Neural cell (in vitro differentiated cells): Measurements from ENCODE around the gene NDST1. TPM values are rescaled to one million over a fixed set of nuclear protein-coding genes. Genes with fewer than 3 reads are reported as not detected.

Experiments
- H2AFZ ChIP-seq: fragments of 200-600, 300-800 bp; sonication (generic), shearing (Covaris generic); 2 replicates; pipeline ENCODE4 v1.6.0; 2014; ENCODE audit warnings: low read depth, mild to moderate bottlenecking, antibody characterized with exemption, low read length, moderate library complexity
- H3F3A ChIP-seq: fragments of 200-600 bp; shearing (Covaris generic); 2 replicates; pipeline ENCODE4 v1.6.1; 2016; ENCODE audit warnings: mild to moderate bottlenecking, moderate library complexity, mixed read lengths, antibody characterized with exemption, low read length; ENCODE audit not compliant: insufficient read depth, poor library complexity, severe bottlenecking
- H3K27ac ChIP-seq: fragments of 200-600, 300-800 bp; sonication (generic), shearing (Covaris generic); 2 replicates; pipeline ENCODE4 v1.5.1; 2014; ENCODE audit warnings: mild to moderate bottlenecking, low read length, moderate library complexity
- H3K27me3 ChIP-seq: fragments of 300-800, 200-600 bp; sonication (generic), shearing (Covaris generic); 2 replicates; pipeline ENCODE4 v1.6.0; 2014; ENCODE audit warnings: mild to moderate bottlenecking, low read depth, low read length, moderate library complexity; ENCODE audit not compliant: insufficient read depth
- H3K36me3 ChIP-seq: fragments of 300-800, 200-600 bp; sonication (generic), shearing (Covaris generic); 2 replicates; pipeline ENCODE4 v1.5.1; 2014; ENCODE audit warnings: mild to moderate bottlenecking, antibody characterized with exemption, low read length, moderate library complexity; ENCODE audit not compliant: insufficient read depth
- H3K4me2 ChIP-seq: fragments of 300-800, 200-600 bp; sonication (generic), shearing (Covaris generic); 2 replicates; pipeline ENCODE4 v1.6.0; 2014; ENCODE audit warnings: mild to moderate bottlenecking, low read length
- H3K4me3 ChIP-seq: fragments of 300-800, 200-600 bp; sonication (generic), shearing (Covaris generic); 2 replicates; pipeline ENCODE4 v1.5.1; 2014; ENCODE audit warnings: mild to moderate bottlenecking, low read length, moderate library complexity
- H3K79me2 ChIP-seq: fragments of 200-600 bp; shearing (Covaris generic); replicated peaks from 2 replicates; pipeline ENCODE4 v1.6.0; 2014; ENCODE audit warnings: mild to moderate bottlenecking, low read length, moderate library complexity; ENCODE audit not compliant: insufficient read depth
- H3K9ac ChIP-seq: fragments of 300-800, 200-600 bp; sonication (generic), shearing (Covaris generic); 2 replicates; pipeline ENCODE4 v1.6.1; 2016; ENCODE audit warnings: mild to moderate bottlenecking, low read length, mixed read lengths
- H3K9me2 ChIP-seq: fragments of 200-600 bp; shearing (Covaris generic); 2 replicates; pipeline ENCODE4 v1.6.1; 2016; ENCODE audit warnings: mild to moderate bottlenecking, low read length, mixed read lengths; ENCODE audit not compliant: insufficient read depth
- H3K9me3 ChIP-seq: fragments of 200-600, 300-800 bp; sonication (generic), shearing (Covaris generic); 2 replicates; pipeline ENCODE4 v1.6.1; 2016; ENCODE audit warnings: mild to moderate bottlenecking, mixed run types, low read length, moderate library complexity, mixed read lengths
- H4K20me1 ChIP-seq: fragments of 200-600 bp; shearing (Covaris generic); 2 replicates; pipeline ENCODE4 v1.6.1; 2016; ENCODE audit warnings: mild to moderate bottlenecking, mixed run types; ENCODE audit not compliant: insufficient read depth
- EP300 ChIP-seq: fragments of 450-650 bp; conservative IDR thresholded peaks from 2 replicates; pipeline ENCODE4 v1.6.1; 2014; ENCODE audit warnings: antibody characterized with exemption, mild to moderate bottlenecking, moderate library complexity; ENCODE audit not compliant: poor library complexity, severe bottlenecking
- EZH2 ChIP-seq: fragments of 200-600, 300-800 bp; shearing (Covaris generic), sonication (generic); IDR thresholded peaks from 2 replicates; pipeline ENCODE4 v1.6.1; 2014; ENCODE audit warnings: antibody characterized with exemption, low read length, borderline replicate concordance, mild to moderate bottlenecking; ENCODE audit not compliant: insufficient read depth, poor library complexity, severe bottlenecking
- MXI1 ChIP-seq: fragments of 450-650 bp; conservative IDR thresholded peaks from 2 replicates; pipeline ENCODE4 v1.6.1; 2014; ENCODE audit warnings: antibody characterized with exemption, mild to moderate bottlenecking; ENCODE audit not compliant: poor library complexity, severe bottlenecking
- POLR2AphosphoS5 ChIP-seq: IDR thresholded peaks from 2 replicates; pipeline ENCODE4 v1.6.1; 2012
- RAD21 ChIP-seq: fragments of 450-650 bp; conservative IDR thresholded peaks from 2 replicates; pipeline ENCODE4 v1.6.1; 2014; ENCODE audit warnings: antibody characterized with exemption, mild to moderate bottlenecking, moderate library complexity
- SMC3 ChIP-seq: fragments of 450-650 bp; conservative IDR thresholded peaks from 2 replicates; pipeline ENCODE4 v1.6.1; 2014; ENCODE audit warnings: antibody characterized with exemption, mild to moderate bottlenecking, moderate library complexity; ENCODE audit not compliant: poor library complexity
- TAF1 ChIP-seq: IDR thresholded peaks from 2 replicates; pipeline ENCODE4 v1.6.1; 2012; ENCODE audit warnings: low read depth
- polyA plus RNA-seq: library from polyadenylated mRNA; depleted of rRNA; stranded (reverse); fragments of >200 nt; gene quantifications from 2 replicates; pipeline ENCODE4 v1.2.3, GENCODE V29; 2014
- TF ChIP-seq, protein P1 (sequence below): IDR thresholded peaks from 2 replicates; pipeline ENCODE4 v1.6.1; 2012; ENCODE audit warnings: borderline replicate concordance
- TF ChIP-seq, protein P2 (sequence below): fragments of 450-650 bp; IDR thresholded peaks from 2 replicates; pipeline ENCODE4 v1.5.1; 2014; ENCODE audit warnings: antibody characterized with exemption, mild to moderate bottlenecking, moderate library complexity; ENCODE audit not compliant: poor library complexity, severe bottlenecking

Gene NDST1
- polyA plus RNA-seq, 1 donor from 2014 or later, result 15.6 TPM

DNA sequence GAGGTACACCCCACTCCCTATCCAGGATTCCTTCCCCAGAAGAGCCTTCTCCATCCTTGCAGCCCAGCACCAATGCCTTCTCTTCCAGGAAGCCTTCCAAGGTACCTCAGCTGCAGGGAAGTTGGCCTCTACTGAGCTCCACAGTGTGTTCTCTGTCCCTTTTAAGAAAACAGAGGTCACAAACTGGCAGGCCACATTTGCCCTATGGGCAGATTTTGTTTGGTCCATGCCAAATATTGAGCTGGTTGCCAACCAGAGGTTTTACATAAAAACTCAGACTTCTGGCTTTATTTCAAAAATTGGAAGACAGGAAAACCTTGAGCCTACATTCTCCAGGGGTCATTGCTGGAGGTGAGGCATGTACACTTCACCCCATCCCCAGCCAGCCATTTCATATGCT is 9.0 kb upstream of the NDST1 start:
- no peaks in the 10 kb centered on the region for H3K36me3 ChIP-seq
- H3K79me2 ChIP-seq, result peaks cover 49% of the 10 kb centered on the region
- H2AFZ ChIP-seq, result no peak overlapping the region
- H3K9me3 ChIP-seq, result no peaks in the 10 kb centered on the region
- TF ChIP-seq TAF1, result no peak
- TF ChIP-seq MXI1, result no peak
- TF ChIP-seq SMC3, result no peak
- H3K4me3 ChIP-seq, result no peak overlapping the region
- no peaks in the 10 kb centered on the region for H4K20me1 ChIP-seq
- no peak overlapping the region for H3K27ac ChIP-seq
- no peaks in the 10 kb centered on the region for H3K9me2 ChIP-seq
- H3F3A ChIP-seq, result no peaks in the 10 kb centered on the region
- H3K27me3 ChIP-seq, result no peaks in the 10 kb centered on the region
- H3K4me2 ChIP-seq, result no peak overlapping the region
- no peak overlapping the region for H3K9ac ChIP-seq

DNA sequence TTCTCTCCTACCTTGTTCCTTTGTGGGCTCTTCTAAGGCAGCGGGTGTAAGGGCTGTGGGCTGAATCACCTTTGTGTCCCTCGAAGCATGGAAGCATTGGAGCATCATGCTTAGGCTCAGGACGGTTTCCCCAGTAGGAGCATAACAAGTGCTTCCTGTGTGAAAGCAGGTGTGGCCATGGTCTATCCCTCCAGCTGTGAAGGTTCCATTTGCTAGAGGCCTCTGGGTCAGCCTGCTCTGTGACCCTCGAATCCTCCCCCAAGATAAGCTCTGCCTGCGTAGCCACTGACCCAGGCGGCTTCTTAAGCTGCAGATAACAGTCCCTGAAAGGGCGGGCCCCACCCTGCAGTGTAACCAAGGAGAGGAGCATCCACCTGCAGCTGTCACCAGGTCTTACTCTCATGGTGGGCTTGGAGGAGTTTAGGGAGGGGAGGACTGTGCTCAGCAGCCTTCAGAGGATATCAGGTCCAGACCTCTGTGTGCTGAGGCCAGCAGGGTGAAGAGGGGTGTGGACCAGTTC is 8.4 kb upstream of the NDST1 start:
- no peaks in the 10 kb centered on the region for H3K36me3 ChIP-seq
- H3K9me2 ChIP-seq, result no peaks in the 10 kb centered on the region
- no peak overlapping the region for H2AFZ ChIP-seq
- no peaks in the 10 kb centered on the region for H3F3A ChIP-seq
- no peak overlapping the region for H3K27ac ChIP-seq
- no peak overlapping the region for H3K4me3 ChIP-seq
- TF ChIP-seq RAD21 (no peak), EZH2 (no peak), SMC3 (no peak), MXI1 (no peak), EP300 (no peak), TAF1 (no peak)
- TF ChIP-seq, protein P1, sequence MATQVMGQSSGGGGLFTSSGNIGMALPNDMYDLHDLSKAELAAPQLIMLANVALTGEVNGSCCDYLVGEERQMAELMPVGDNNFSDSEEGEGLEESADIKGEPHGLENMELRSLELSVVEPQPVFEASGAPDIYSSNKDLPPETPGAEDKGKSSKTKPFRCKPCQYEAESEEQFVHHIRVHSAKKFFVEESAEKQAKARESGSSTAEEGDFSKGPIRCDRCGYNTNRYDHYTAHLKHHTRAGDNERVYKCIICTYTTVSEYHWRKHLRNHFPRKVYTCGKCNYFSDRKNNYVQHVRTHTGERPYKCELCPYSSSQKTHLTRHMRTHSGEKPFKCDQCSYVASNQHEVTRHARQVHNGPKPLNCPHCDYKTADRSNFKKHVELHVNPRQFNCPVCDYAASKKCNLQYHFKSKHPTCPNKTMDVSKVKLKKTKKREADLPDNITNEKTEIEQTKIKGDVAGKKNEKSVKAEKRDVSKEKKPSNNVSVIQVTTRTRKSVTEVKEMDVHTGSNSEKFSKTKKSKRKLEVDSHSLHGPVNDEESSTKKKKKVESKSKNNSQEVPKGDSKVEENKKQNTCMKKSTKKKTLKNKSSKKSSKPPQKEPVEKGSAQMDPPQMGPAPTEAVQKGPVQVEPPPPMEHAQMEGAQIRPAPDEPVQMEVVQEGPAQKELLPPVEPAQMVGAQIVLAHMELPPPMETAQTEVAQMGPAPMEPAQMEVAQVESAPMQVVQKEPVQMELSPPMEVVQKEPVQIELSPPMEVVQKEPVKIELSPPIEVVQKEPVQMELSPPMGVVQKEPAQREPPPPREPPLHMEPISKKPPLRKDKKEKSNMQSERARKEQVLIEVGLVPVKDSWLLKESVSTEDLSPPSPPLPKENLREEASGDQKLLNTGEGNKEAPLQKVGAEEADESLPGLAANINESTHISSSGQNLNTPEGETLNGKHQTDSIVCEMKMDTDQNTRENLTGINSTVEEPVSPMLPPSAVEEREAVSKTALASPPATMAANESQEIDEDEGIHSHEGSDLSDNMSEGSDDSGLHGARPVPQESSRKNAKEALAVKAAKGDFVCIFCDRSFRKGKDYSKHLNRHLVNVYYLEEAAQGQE, result no peak
- TF ChIP-seq, protein P2, sequence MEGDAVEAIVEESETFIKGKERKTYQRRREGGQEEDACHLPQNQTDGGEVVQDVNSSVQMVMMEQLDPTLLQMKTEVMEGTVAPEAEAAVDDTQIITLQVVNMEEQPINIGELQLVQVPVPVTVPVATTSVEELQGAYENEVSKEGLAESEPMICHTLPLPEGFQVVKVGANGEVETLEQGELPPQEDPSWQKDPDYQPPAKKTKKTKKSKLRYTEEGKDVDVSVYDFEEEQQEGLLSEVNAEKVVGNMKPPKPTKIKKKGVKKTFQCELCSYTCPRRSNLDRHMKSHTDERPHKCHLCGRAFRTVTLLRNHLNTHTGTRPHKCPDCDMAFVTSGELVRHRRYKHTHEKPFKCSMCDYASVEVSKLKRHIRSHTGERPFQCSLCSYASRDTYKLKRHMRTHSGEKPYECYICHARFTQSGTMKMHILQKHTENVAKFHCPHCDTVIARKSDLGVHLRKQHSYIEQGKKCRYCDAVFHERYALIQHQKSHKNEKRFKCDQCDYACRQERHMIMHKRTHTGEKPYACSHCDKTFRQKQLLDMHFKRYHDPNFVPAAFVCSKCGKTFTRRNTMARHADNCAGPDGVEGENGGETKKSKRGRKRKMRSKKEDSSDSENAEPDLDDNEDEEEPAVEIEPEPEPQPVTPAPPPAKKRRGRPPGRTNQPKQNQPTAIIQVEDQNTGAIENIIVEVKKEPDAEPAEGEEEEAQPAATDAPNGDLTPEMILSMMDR, result no peak
- H3K4me2 ChIP-seq, result no peak overlapping the region
- H3K9ac ChIP-seq, result no peak overlapping the region
- H4K20me1 ChIP-seq, result no peaks in the 10 kb centered on the region
- H3K27me3 ChIP-seq, result no peaks in the 10 kb centered on the region
- peaks cover 49% of the 10 kb centered on the region for H3K79me2 ChIP-seq
- H3K9me3 ChIP-seq, result no peaks in the 10 kb centered on the region

DNA sequence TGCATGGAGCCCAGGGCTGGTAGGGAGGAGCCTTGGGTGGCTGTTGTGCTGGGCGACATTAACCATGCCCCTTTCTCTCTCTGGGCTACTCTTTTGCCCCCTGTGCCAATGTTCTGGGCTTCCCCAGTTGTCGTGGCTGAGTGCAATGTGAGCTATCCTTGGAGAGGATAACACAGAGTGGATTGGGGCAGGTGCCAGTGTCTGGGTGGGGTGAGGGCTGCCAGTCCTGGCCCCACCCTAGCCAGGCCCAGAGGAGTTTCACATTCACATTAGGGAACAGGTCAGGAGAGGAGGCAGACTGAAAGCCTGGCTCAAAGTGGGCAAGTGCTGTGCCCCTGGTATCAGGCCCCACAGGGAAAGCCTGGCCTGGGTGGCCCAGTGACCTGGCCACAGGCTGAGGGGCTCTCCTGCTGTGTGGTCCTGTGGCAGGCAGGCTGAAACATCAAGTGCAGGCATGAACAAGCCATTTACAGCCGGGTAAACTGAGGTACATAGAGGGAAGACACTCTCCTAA is 7.5 kb upstream of the NDST1 start:
- H3K9me2 ChIP-seq, result no peaks in the 10 kb centered on the region
- TF ChIP-seq EZH2 (no peak), RAD21 (no peak), MXI1 (no peak), EP300 (no peak), POLR2AphosphoS5 (no peak), SMC3 (no peak), TAF1 (no peak)
- TF ChIP-seq, protein P2, result no peak
- TF ChIP-seq, protein P1, result no peak
- H3K9ac ChIP-seq, result no peak overlapping the region
- no peak overlapping the region for H2AFZ ChIP-seq
- no peaks in the 10 kb centered on the region for H3F3A ChIP-seq
- H3K36me3 ChIP-seq, result no peaks in the 10 kb centered on the region
- H3K27me3 ChIP-seq, result no peaks in the 10 kb centered on the region
- no peak overlapping the region for H3K27ac ChIP-seq
- H3K9me3 ChIP-seq, result no peaks in the 10 kb centered on the region
- no peak overlapping the region for H3K4me3 ChIP-seq
- peaks cover 52% of the 10 kb centered on the region for H3K79me2 ChIP-seq
- H4K20me1 ChIP-seq, result no peaks in the 10 kb centered on the region
- no peak overlapping the region for H3K4me2 ChIP-seq
